ENCODE data around the gene VWA8. TPM values are rescaled to one million over a fixed set of nuclear protein-coding genes. Genes with fewer than 3 reads are reported as not detected.

The VWA8 gene
- total RNA-seq, 4 donors from 2014 or later: 27.1 to 39.7 (median 30.4) TPM

GRCh38 chr13:41680900-41681299, 280.0 kb downstream of the VWA8 start:
- no peak for DNase-seq
- no peak overlapping the region for H3K27ac ChIP-seq
- peaks cover 3 to 8% of the 10 kb centered on the region in 2 donors for H3K36me3 ChIP-seq
- H3K27me3 ChIP-seq: no peaks in the 10 kb centered on the region
- H3K4me3 ChIP-seq (replicated peaks in 1 of 3): no peak overlapping the region
- intact Hi-C loops (cut with DNase I): no loop called here
- WGBS, 2 donors: 91 to 94% methylated on average over 2 of the region's 2 CpGs
- no peaks in the 10 kb centered on the region for H3K4me1 ChIP-seq
- TF ChIP-seq POLR2A (IDR thresholded peaks at IDR 0.05) (no peak), CTCF (IDR thresholded peaks at IDR 0.05) (no peak)
- no peaks in the 10 kb centered on the region for H3K9me3 ChIP-seq

- 39 to 49% methylated on average over 1 of the region's 1 CpG for WGBS, 2 donors
- Histone ChIP-seq H3K4me1 (no peaks in the 10 kb centered on the region), H3K27ac (no peak overlapping the region), H3K4me3 (replicated peaks in 1 of 3) (no peak overlapping the region), H3K9me3 (no peaks in the 10 kb centered on the region), H3K36me3 (peaks cover 3% of the 10 kb centered on the region in 2 donors), H3K27me3 (no peaks in the 10 kb centered on the region)
- intact Hi-C loops (cut with DNase I): no loop called here
- DNase-seq: no peak
- TF ChIP-seq CTCF (IDR thresholded peaks at IDR 0.05) (no peak), POLR2A (IDR thresholded peaks at IDR 0.05) (no peak)
Observed at GRCh38 chr13:41678848-41679247, 282.1 kb downstream of the VWA8 start.

GRCh38 chr13:41678249-41678648, 282.7 kb downstream of the VWA8 start:
- no peak overlapping the region for H3K27ac ChIP-seq

GRCh38 chr13:41675306-41675705, 285.6 kb downstream of the VWA8 start:
- H3K27me3 ChIP-seq: no peaks in the 10 kb centered on the region
- intact Hi-C loops (cut with DNase I): no loop called here
- no peak for TF ChIP-seq CTCF (IDR thresholded peaks at IDR 0.05)
- no peak for TF ChIP-seq POLR2A (IDR thresholded peaks at IDR 0.05)

More at GRCh38 chr13:41678249-41678648, 282.7 kb downstream of the VWA8 start:
- intact Hi-C loops (cut with DNase I): no loop called here
- Histone ChIP-seq H3K36me3 (peaks cover 0 to under 1% of the 10 kb centered on the region in 2 donors), H3K4me1 (no peaks in the 10 kb centered on the region), H3K9me3 (no peaks in the 10 kb centered on the region), H3K27me3 (no peaks in the 10 kb centered on the region), H3K4me3 (replicated peaks in 1 of 3) (no peak overlapping the region)
- no peak for TF ChIP-seq CTCF (IDR thresholded peaks at IDR 0.05)
- no peak for TF ChIP-seq POLR2A (IDR thresholded peaks at IDR 0.05)
- WGBS, 2 donors: 76 to 82% methylated on average over 3 of the region's 3 CpGs
- no peak for DNase-seq

GRCh38 chr13:41674246-41674645, 286.7 kb downstream of the VWA8 start:
- Histone ChIP-seq H3K9me3 (no peaks in the 10 kb centered on the region), H3K27ac (no peak overlapping the region), H3K27me3 (no peaks in the 10 kb centered on the region), H3K4me1 (no peaks in the 10 kb centered on the region), H3K36me3 (peaks cover 0 to 7% of the 10 kb centered on the region in 2 donors), H3K4me3 (replicated peaks in 1 of 3) (no peak overlapping the region)
- TF ChIP-seq CTCF (IDR thresholded peaks at IDR 0.05): no peak
- no peak for TF ChIP-seq POLR2A (IDR thresholded peaks at IDR 0.05)
- 44 to 48% methylated on average over 2 of the region's 2 CpGs for WGBS, 2 donors
- no peak for DNase-seq
- intact Hi-C loops (cut with DNase I): loop anchor here (5.0 kb wide), 1 partner anchor 433 kb away; no protein-coding TSS in a partner anchor

More at GRCh38 chr13:41675306-41675705, 285.6 kb downstream of the VWA8 start:
- H3K4me3 ChIP-seq (replicated peaks in 1 of 3): no peak overlapping the region
- WGBS, 2 donors: 87 to 89% methylated on average over 3 of the region's 3 CpGs
- H3K27ac ChIP-seq: no peak overlapping the region
- H3K4me1 ChIP-seq: no peaks in the 10 kb centered on the region
- H3K9me3 ChIP-seq: no peaks in the 10 kb centered on the region
- peaks cover 0 to 3% of the 10 kb centered on the region in 2 donors for H3K36me3 ChIP-seq
- no peak for DNase-seq

Data from thyroid gland (tissue), 4 donors.